Glutamatergic neuron (in vitro differentiated cells): ENCODE results near the gene RAB31. TPM values are rescaled to one million over a fixed set of nuclear protein-coding genes. Genes with fewer than 3 reads are reported as not detected.
A peak's percentile ranks its signal among the peaks of the same experiment; 100 is the strongest.

Source experiments
- DNase-seq: peaks from one replicate; pipeline ENCODE4 v3.0.0; 2022
- H3K27ac Mint-ChIP-seq: one replicate; pipeline ENCODE4 v1.8.0; 2020; ENCODE audit warnings: mild to moderate bottlenecking, mixed read lengths, inconsistent platforms; ENCODE audit not compliant: unreplicated experiment
- H3K27me3 Mint-ChIP-seq: one replicate; pipeline ENCODE4 v1.8.0; 2020; ENCODE audit warnings: mild to moderate bottlenecking, moderate library complexity, mixed read lengths, inconsistent platforms; ENCODE audit not compliant: unreplicated experiment
- H3K36me3 Mint-ChIP-seq: one replicate; pipeline ENCODE4 v1.8.0; 2020; ENCODE audit warnings: mild to moderate bottlenecking, mixed read lengths, inconsistent platforms; ENCODE audit not compliant: unreplicated experiment
- H3K4me1 Mint-ChIP-seq: one replicate; pipeline ENCODE4 v1.8.0; 2020; ENCODE audit warnings: mild to moderate bottlenecking, low read depth, mixed read lengths, inconsistent platforms; ENCODE audit not compliant: unreplicated experiment
- H3K4me3 Mint-ChIP-seq: one replicate; pipeline ENCODE4 v1.8.0; 2020; ENCODE audit warnings: mild to moderate bottlenecking, mixed read lengths, inconsistent platforms; ENCODE audit not compliant: unreplicated experiment
- H3K9me3 Mint-ChIP-seq: one replicate; pipeline ENCODE4 v1.8.0; 2020; ENCODE audit warnings: mild to moderate bottlenecking, moderate library complexity, mixed read lengths, inconsistent platforms; ENCODE audit not compliant: unreplicated experiment
- CTCF ChIP-seq: fragments of 200-600 bp; sonication (generic); IDR thresholded peaks from one replicate; pipeline ENCODE4 v1.5.0; 2021; ENCODE audit not compliant: partially characterized antibody, unreplicated experiment
- total RNA-seq: library from RNA; stranded (reverse); fragmentation: NEBNext Ultra II Directional; extraction: Animal tissue kit (Norgen Biotek cat#: 25700); gene quantifications from one replicate; pipeline ENCODE4 v1.2.1, GENCODE V29; 2021; ENCODE audit not compliant: unreplicated experiment

RAB31 gene
- total RNA-seq, 1 donor from 2014 or later, result 4.1 TPM

GRCh38 chr18:9806905-9807304 is 98.8 kb downstream of the RAB31 start:
- Mint-ChIP-seq H3K36me3 (peaks cover 10% of the 10 kb centered on the region), H3K4me3 (no peak overlapping the region), H3K27ac (no peak overlapping the region), H3K27me3 (peaks cover 2% of the 10 kb centered on the region), H3K4me1 (peaks cover 43% of the 10 kb centered on the region), H3K9me3 (peaks cover 3% of the 10 kb centered on the region)
- no peak for TF ChIP-seq CTCF
- no peak for DNase-seq

GRCh38 chr18:9808295-9809241 is 100.5 kb downstream of the RAB31 start:
- DNase-seq, result no peak
- peak overlapping the region; percentile 20 for H3K4me3 Mint-ChIP-seq
- H3K27ac Mint-ChIP-seq, result peak overlapping the region; percentile 38

GRCh38 chr18:9809697-9810096 is 101.6 kb downstream of the RAB31 start:
- peak overlapping the region; percentile 11 for H3K27ac Mint-ChIP-seq
- peak overlapping the region; percentile 2 for H3K4me3 Mint-ChIP-seq
- no peak for TF ChIP-seq CTCF

More at GRCh38 chr18:9808295-9809241, 100.5 kb downstream of the RAB31 start:
- Mint-ChIP-seq H3K27me3 (peaks cover 2% of the 10 kb centered on the region), H3K9me3 (no peaks in the 10 kb centered on the region), H3K4me1 (peaks cover 37% of the 10 kb centered on the region), H3K36me3 (peaks cover 10% of the 10 kb centered on the region)
- TF ChIP-seq CTCF, result no peak

GRCh38 chr18:9810299-9810698 is 102.2 kb downstream of the RAB31 start:
- H3K27me3 Mint-ChIP-seq, result peaks cover 2% of the 10 kb centered on the region
- no peak for DNase-seq
- no peak overlapping the region for H3K4me3 Mint-ChIP-seq
- no peak for TF ChIP-seq CTCF
- H3K27ac Mint-ChIP-seq, result no peak overlapping the region
- H3K9me3 Mint-ChIP-seq, result no peaks in the 10 kb centered on the region
- H3K36me3 Mint-ChIP-seq, result peaks cover 10% of the 10 kb centered on the region
- peaks cover 25% of the 10 kb centered on the region for H3K4me1 Mint-ChIP-seq

More at GRCh38 chr18:9809697-9810096, 101.6 kb downstream of the RAB31 start:
- Mint-ChIP-seq H3K4me1 (peaks cover 26% of the 10 kb centered on the region), H3K9me3 (no peaks in the 10 kb centered on the region), H3K27me3 (peaks cover 2% of the 10 kb centered on the region), H3K36me3 (peaks cover 10% of the 10 kb centered on the region)
- no peak for DNase-seq
